SK-MEL-5 (cell line): ENCODE data around the gene MKS1. TPM values are rescaled to one million over a fixed set of nuclear protein-coding genes. Genes with fewer than 3 reads are reported as not detected.

Source experiments
- DNase-seq: peaks from one replicate; pipeline ENCODE4 v3.0.0-alpha.2; 2016; ENCODE audit warnings: low read depth, low spot score
- in situ Hi-C: cut with HindIII; loops from 2 replicates; pipeline ENCODE4 v1.10.0; 2016; ENCODE audit warnings: low sequenced_read_pairs, high pct_unique_total_duplicates, low pct_unique_long_range_greater_than_20kb
- total RNA-seq: library from RNA; depleted of rRNA; stranded (reverse); fragments of >200 nt; shearing (Covaris generic); gene quantifications from 2 replicates; pipeline ENCODE4 v1.2.3, GENCODE V29; 2014; rRNA removed

MKS1 gene
- total RNA-seq, 1 experiment from 2014 or later = 15.0 TPM

DNA sequence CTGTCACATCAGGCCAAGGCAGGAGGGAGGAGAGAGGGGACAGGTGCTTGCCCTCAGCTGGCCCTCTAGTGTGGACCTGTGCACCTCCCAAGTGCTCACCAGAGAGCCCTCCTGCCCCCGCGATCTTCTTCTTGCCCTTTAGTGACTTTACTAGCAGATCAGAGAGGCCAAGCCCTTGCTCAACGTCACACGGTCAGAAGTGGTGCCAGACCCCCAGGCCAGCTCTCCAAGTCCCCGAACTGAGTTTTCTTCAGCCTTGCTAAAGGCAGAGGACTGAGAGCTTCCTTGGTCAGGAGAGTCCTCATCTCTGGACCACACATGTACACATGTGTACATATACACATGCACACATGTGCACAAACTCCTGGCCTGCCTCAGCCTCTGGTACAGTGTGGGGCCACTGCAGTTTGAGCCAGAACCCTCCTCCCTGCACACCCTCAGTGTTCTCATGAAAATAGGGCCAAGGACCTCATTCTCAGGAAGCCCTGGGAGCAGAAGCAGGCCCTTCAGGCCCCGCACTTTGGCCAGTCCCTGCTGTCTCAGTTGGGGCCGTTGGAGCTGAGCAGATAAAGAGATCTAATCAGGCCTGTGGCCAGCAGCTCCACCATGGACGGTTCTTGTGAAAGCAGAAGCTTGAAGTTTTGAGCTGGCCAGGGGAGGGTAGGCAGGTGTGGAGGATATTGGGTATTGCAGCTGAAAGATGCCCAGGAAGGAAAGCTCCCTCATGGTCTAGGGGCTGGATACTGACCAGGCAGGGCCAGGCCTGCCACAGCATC, 33.9 kb downstream of the MKS1 start:
- no peak for DNase-seq
- in situ Hi-C loops = no loop called here

DNA sequence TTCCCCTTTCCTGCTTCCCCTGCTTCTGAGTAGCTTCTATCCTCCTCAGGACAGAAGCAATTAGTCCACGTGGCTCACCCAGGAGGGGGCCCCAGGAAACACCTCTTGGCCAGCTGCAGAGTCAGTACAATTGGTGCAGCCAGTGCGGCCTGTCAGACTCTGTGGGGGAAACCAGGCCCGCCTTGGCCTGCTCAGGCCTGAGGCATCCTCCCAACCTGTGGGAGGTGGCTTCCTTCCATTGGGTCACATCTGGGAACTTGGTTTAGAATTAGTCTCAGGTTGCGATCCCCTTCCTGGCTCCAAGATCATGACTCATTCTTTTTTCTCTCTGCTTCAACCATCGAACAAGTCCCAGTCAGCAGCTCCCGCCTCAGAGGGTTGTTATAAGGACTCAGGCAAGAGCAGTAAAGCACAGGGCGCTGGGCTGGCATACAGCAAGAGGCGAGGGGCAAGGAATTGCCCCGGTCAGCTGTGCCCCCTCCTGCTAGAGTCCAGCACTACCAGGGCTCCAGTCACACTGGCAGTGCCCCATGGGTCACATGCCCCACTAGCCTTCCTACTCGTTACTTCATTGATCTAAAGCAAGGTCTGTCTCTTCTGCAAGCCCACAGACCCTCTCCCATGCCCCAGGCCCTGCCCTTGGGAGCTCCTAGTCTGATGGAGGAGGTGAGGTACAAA, 34.6 kb downstream of the MKS1 start:
- no peak for DNase-seq
- in situ Hi-C loops = no loop called here

GRCh38 chr17:58183514-58183913, 35.5 kb downstream of the MKS1 start:
- in situ Hi-C loops = no loop called here
- DNase-seq = no peak

DNA sequence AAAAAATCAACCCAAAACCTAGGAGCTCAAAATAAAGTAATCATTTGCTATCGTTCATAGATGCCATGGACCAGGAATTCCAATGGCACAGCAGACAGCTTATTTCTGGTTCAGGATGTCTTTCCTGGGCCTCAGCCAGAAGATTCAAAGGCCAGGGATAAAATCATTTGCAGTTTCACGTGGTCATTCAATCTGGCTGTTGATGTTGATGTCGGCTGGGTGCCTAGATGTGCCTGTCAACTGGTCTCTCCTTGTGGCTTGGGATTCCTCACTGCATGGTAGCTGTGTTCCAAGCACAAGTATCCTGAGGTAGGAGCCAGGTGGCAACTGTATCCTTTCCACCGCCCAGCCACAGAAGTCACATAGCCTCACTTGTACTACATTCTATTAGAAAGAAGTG, 37.3 kb downstream of the MKS1 start:
- no peak for DNase-seq
- in situ Hi-C loops = no loop called here

DNA sequence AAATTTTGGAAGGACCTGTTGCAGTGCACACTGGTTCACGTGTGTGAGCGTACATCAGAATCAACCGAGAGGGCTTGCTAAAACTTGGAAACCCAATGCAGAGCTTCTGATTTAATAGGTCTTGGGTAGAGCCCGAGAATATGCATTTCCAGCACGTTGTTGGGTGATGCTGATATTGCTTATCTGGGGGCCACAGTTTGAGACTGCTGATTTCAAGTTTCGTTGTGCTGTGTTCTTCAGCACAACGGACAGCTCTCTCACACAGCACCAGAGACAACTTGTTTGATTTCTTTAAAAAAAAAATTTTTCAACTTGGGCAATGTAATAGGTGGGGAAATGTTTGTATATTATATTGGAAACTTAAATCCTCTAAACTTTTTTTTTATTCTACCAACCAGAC, 42.9 kb downstream of the MKS1 start:
- DNase-seq = no peak
- in situ Hi-C loops = no loop called here

DNA sequence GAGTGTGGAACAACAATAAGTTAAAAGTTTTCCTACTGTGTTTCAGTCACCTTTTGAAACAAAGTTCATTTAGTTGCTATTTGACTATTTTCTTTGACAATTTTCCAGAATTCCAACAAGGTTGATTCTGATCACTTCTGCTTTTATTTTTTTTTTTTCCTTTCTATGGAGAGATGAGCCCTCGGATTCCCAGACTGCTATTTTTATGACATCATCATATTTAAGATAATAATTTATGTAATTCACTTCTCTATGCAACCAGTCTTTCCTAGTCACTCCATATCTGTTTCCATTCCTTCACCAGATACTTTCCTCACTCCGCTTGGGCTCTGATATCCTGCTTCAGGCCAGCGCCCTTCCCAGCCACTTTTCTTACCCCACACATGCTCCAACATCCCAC, 44.2 kb downstream of the MKS1 start:
- no peak for DNase-seq
- in situ Hi-C loops = no loop called here

DNA sequence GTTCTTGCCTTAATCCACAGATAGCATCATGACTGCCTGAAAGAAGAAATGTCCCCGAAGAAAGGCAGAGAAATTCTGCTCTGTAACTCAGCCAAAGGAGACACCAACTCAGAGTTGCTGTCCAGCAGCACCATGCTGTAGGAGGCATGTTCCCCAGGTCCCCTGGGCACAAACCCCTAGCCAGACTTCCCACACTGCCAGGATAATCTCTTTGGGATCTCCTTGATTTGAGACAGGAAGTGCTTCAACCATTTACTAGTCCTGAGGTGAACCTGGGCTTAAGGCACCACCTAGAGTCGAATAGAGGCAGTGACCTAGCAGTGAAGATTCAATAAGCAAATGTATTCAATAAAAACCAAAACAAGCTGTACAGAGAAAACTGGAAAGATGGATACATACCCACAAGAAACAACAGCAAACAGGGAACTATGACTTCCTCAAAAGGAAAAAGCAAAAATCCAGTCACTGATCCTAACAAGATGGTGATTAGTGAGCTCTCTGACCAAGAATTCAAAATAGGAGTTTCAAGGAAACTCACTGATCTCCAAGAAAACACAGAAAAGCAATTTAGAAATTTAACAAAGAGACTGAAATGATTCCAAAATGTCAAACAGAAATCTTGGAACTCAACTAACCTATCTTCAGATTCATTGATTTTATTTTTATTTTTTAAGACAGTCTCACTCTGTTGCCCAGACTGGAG, 46.5 kb downstream of the MKS1 start:
- in situ Hi-C loops = no loop called here

DNA sequence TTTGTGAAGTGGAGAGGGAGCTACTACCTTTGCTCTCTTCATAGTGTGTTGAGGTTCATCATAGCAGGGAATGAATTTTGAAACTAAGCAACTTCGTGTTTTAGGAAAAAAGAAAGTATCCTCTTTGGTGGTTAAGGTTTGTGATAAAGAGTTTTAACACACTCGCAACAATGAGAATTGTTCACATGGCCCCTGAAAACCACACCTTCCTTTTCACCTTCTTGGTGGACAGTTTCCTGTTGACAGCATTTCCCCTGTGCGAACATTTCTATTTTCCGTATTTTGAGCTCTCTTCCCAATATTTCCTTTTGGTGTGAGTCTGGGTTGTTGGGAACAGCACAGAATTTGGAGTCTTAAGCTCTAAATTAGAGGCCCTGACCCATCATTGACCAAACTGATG, 48.4 kb downstream of the MKS1 start:
- no peak for DNase-seq

More for the DNA sequence above, 46.5 kb downstream of the MKS1 start:
- peak; percentile 84 for DNase-seq

GRCh38 chr17:58166682-58167081, 52.4 kb downstream of the MKS1 start, which contains the start of gene OR4D2:
TSS of gene OR4D2 (plus strand) at chr17:58166982. CDS start at chr17:58169656, 2,674 bp downstream.
- in situ Hi-C loops = no loop called here
- DNase-seq = no peak

More for the DNA sequence above, 48.4 kb downstream of the MKS1 start:
- in situ Hi-C loops = no loop called here

- in situ Hi-C loops = no loop called here
Observed at GRCh38 chr17:58165981-58166380, 53.1 kb downstream of the MKS1 start.

GRCh38 chr17:58161566-58161965, 57.5 kb downstream of the MKS1 start:
- in situ Hi-C loops = no loop called here
- no peak for DNase-seq

More at GRCh38 chr17:58165981-58166380, 53.1 kb downstream of the MKS1 start:
- no peak for DNase-seq

DNA sequence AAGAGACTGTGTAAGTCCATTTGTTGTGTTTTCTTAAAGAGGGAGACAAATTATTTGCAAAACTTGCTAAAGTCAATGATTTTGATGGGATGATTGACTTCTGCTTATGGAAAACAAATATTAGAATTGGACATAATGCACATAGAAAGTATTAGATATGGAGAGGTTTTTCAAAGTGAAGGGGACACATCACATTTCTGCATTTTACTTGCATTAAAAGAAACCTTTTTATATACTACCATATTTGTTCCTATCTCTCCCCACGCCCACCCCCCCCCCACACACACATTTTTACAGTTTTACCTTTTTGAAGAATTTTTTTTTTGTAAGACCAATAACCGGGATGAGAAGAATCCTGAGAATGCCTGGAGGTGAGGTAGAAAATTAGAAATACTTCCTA, 60.9 kb downstream of the MKS1 start:
- no peak for DNase-seq
- in situ Hi-C loops = no loop called here

- in situ Hi-C loops = no loop called here
Observed at GRCh38 chr17:58156839-58157803, 61.9 kb downstream of the MKS1 start.

More at GRCh38 chr17:58156839-58157803, 61.9 kb downstream of the MKS1 start:
- peak; percentile 31 for DNase-seq

Other genes with a start within 250 kb of the MKS1 start
- gene VEZF1, start 231.0 kb downstream of the MKS1 start, total RNA-seq = 49.3 and 49.5 TPM in 2 replicates
- gene SRSF1, start 212.0 kb downstream of the MKS1 start, total RNA-seq = 275 and 277 TPM in 2 replicates
- gene DYNLL2, start 135.8 kb downstream of the MKS1 start, total RNA-seq = 8.8 and 9.8 TPM in 2 replicates
- not detected in 2 replicates for gene OR4D1, start 70.9 kb downstream of the MKS1 start, total RNA-seq
- not detected in 2 replicates for gene OR4D2, start 52.3 kb downstream of the MKS1 start, total RNA-seq
- 0.27 TPM in 1 of 2 replicates, not detected in the other for gene EPX, start 26.5 kb downstream of the MKS1 start, total RNA-seq
- gene LPO, start 19.3 kb upstream of the MKS1 start, total RNA-seq = not detected in 2 replicates
- gene MPO, start 61.7 kb upstream of the MKS1 start, total RNA-seq = not detected in 2 replicates
- not detected in 2 replicates for gene TSPOAP1, start 109.5 kb upstream of the MKS1 start, total RNA-seq
- 102 and 118 TPM in 2 replicates for gene SUPT4H1, start 132.9 kb upstream of the MKS1 start, total RNA-seq
- gene RNF43, start 198.3 kb upstream of the MKS1 start, total RNA-seq = 5.2 and 5.6 TPM in 2 replicates